Umbilical cord (tissue), 2 donors: ENCODE data around the gene FANCE. TPM values are rescaled to one million over a fixed set of nuclear protein-coding genes. Genes with fewer than 3 reads are reported as not detected.
"Not testable (repeated sequence)": the region's sequence is repeated elsewhere in the genome, so short reads cannot be mapped to it uniquely, and the experiment has no call there.

ENCODE experiments used
- DNase-seq: peaks from one replicate; pipeline ENCODE4 v3.0.0-alpha.2; 2015; ENCODE audit warnings: low spot score
- total RNA-seq: library from RNA; depleted of rRNA; stranded (reverse); fragments of >200 nt; gene quantifications from one replicate; pipeline ENCODE4 v1.2.3, GENCODE V29; 2014; ENCODE audit warnings: low replicate concordance; ENCODE audit not compliant: insufficient read depth

Gene FANCE
- total RNA-seq, 1 donor from 2014 or later = 5.1 TPM

DNA sequence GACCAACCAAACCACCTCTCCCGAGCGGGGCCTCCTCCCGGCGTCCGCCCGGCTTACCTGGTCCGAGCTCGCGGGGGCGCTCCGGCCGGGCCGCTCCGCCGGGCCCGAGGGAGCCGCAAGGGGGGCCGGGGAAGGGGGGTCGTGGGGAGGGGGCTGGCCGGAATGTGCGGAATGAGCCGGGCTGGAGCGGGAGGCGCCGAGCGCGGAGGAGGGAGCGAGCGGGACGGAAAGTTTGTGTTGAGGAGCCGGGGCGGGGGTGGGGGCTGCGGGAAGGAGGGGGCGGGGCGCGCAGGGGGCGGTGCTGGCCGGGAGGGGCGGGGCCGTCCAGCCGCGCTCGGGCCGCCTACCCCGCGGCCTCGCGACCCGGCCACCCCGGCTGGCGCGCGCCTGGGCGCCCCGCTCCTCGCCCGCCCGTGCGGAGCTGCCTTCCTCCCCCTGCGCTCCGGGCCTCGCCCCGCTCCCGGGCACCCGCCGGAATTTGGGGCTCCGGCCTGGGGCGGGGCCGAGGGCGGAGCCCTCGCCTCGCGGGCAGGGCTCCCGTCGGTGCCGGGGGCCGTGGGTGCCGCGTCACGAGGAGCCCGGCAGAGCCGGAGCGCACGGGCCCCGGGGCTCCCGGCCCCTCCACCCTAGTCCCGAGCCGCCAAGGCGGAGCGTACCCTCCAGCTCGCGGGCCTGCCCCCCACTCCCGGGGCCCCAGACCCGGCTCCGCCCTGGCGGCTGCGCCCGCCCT is 44.9 kb downstream of the FANCE start, which contains the start of gene TEAD3:
TEAD3 (minus strand) TSS at position 239 of the 730 bp plus-strand sequence.
- peak; percentile 81 for DNase-seq

DNA sequence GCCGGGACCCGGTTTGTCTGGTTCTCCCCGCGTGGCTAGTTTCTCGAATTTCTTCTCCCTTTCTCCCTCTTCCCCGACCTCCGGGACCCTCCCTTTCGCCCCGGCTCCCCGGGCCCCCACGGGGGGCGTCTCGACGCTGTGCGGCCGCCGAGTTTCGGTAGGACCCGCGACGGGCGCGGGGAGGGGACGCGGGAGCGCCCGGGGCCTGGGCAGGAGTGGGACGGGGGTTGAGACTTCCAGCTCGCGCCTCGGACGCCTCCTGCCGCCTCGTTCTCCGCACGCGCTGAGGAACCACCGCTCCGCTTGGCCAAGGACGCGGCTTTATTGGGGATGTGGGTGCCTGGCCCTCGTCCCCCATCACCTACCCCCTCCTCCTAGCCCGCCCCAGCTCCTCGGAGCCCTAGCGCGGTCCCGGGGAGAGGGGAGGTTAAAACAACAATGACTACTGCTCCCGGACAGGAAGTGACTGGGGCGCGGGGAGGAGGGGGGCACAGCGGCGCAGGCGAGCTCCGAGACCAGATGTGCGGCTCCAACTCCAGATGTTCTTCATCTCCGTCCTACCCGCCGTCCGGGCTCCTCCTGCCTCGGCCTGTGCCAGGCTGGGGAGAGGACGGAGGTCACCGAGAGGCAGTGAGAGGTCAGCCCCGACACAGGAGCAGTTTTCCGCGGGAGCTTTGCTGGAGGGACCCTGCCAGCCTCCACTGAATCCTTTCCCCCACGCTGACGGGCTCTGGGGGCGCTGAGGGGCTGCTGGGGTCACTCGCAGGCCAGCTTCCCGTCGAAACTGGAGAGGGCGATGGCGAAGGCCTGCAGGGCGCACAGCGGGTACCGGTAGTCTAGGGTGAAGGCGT is 45.7 kb downstream of the FANCE start:
- peak; percentile 85 for DNase-seq

DNA sequence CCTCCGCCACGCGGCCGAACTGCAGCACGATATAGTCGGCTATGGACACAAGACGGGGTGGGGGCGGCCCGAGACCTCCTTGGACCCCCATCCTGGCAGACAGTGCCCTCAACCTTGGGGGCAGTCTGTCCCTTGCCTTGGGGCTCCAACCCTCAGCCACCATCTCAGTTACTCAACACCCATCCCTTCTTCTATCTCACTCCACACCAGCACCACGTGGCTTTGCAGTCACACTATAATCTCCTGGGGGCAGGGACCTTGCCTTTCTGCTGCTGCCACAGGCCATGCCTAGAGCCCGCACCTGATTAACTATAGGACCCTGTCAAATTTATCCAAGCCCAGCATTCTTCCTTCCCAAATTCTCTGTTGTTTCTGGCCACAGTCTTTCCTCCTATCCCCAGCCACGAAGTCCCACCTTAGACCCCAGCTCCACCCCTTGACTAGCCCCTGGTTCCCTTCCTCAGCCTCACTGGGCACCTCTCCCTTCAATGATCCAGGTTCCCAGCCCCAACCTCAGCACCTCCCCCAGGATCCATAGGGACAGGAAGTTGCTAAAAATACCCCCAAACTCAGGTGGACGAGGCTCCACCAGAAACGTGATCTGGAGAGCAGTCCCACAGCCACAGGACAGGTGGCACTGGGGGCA is 46.4 kb downstream of the FANCE start:
- no peak for DNase-seq

DNA sequence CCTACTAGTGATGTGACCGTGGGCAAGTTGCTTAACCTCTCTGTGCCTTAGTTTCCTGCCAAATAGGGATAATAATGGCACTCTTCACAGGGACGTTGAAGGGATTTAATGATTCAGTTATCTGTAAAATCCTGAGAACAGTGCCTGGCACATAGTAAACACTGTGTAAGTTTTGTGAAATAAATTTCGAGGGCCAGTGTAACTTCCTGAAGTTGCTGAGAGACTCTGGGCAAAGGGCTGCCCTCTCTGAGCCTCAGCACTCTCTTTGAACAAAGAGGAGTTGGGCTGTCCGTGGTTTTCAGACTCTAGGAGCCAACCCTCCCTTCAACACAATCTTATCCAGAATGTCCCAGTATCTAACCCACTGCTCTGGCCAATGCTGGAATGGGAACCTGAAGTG is 47.2 kb downstream of the FANCE start:
- DNase-seq = no peak

DNA sequence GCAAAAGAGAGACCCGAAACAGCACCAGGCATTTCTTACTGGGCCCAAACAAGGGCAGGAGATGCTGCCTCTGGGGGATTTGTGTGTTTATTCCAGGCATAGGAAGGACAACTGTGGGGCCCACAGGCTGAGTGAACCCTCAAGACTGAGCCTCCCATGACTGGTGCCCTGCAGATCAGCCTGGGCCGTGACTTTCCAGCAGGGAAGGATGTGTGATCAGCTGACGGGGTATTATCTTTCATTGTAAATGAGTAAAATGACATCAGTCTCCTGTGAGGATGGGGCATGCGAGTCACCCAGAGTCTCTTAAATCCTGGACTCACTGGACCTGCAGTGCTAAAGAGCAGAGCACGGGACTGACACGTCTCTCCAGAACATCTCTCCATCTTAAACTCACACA is 48.6 kb downstream of the FANCE start:
- no peak for DNase-seq

DNA sequence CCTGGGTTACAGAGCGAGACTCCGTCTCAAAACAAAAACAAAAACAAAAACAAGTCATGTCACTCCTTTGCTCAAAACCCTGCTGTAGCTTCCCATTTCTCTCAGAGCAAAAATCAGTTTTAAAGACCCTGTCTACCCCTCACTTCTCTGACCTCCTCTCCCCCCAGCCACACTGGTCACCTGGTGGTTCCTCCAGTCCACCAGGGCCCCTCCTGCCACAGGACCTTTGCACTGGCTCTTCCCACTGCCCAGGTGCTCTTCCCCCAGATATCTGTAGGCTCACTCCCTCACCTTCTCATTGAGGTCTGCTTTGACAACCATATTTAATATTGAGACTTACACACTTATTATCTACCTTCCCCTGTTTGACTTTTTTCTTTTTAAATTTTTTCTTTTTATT is 49.6 kb downstream of the FANCE start:
- DNase-seq = no peak

DNA sequence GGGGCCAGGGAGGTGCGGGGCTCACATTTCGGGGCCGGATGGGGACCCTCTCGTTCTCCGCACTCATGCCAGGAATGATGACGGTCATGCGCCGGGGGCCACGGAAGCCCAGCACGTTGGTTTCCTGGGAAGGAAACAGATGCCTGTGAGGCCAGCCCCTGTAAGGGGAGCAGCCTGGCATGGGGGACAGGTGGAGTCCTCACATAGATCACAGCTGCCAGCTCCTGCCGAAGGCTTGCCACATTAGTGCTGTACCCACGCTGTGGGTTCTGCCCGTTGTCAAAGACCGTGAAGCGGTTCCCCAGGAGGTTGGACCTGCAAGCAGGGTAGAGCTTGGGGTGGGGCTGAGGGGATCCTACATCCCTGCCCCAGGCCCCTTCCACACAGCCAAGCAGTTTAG is 51.4 kb downstream of the FANCE start:
- no peak for DNase-seq

DNA sequence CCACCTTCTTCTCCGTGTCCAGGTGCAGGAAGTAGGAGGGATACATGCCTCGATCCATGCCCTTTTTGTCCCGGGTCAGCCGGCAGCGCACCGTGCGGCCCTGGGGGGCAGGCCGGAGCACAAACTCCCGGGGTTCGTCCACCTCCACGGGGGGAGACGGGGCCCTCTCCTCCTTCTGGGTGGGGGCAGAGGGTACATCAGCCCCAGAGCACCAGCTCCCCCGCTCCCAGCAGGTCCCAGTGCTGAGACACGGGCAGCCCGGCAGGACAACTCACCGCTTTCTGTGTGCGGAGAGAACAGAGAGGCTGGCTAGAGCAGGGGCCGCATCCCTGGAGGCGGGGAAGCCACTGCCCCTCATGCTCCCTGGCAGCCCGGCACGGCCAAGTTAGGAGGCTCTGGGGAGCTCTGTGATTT is 53.9 kb downstream of the FANCE start:
- no peak for DNase-seq

DNA sequence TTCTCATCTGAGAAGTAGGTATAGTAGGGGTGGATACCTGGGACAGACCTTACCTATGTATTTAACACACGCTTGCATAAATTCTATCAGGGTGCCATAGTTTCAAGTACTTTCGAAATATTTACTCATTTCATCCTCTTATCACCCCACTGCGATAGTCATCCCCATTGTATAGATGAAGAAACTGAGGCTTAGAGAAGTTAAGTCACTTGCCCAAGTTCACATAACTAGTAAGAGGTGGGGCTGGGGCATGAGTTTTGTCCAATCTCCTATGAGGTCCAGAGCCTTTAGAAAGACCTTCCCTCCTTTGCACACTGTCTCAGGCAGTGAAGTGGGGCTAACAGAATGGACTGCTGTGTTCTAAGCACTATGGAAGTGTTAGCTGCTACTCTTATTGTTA is 54.4 kb downstream of the FANCE start:
- no peak for DNase-seq

DNA sequence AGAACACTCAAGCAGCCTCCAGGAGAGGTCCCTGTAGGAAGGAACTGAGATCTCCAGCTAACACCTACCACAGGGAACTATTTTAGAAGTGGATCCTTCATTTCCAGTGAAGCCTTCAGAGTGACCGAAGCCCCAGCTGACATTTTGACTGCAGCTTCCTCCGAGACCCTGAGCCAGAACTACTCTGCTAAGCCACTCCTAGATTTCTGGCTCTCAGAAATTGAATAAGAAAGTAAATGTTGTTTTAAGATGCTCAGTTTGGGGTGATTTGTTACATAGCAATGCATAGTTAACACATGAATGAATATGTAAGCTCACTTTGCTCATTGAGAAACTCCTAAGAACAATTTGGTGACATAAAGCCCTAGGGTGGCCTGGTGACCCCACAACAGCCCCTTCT is 55.1 kb downstream of the FANCE start:
- DNase-seq = no peak

DNA sequence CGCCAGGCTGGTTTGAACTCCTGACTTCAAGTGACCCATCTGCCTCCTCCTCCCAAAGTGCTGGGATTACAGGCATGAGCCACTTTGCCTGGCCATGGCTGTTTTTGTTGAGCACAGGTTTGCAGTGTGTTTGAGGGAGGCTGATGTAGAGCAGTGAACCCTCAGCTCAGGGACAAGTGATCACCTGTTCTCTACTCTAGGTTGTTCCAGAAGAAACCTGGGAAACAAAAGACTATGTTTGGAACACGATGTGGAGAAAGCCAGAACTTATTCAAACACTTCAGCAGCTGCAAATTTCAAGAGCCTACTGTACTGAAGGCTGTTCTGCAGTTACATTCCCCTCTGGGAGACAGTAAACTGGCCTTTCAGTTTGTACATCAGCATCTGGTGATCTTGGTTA is 55.9 kb downstream of the FANCE start:
- DNase-seq = no peak

DNA sequence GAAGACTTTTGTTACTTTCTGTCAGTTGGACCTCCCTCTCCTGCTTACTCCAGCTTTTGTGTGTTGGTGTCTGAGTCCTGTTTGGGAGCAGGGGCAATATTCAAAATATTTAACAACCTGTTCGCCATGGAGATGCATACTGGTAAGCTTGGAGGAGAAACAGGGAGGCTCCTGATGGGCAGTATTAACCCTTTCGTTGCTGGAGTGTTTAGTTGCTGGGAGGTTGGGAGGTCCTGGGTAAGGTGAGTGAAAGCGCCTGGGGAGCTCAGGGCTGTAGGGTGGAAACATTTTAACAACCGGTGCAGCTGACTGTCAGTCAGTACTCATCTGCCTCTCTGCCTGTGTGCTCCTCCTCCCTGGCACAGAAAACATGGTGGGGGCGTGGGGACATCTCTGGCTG is 56.4 kb downstream of the FANCE start:
- no peak for DNase-seq

DNA sequence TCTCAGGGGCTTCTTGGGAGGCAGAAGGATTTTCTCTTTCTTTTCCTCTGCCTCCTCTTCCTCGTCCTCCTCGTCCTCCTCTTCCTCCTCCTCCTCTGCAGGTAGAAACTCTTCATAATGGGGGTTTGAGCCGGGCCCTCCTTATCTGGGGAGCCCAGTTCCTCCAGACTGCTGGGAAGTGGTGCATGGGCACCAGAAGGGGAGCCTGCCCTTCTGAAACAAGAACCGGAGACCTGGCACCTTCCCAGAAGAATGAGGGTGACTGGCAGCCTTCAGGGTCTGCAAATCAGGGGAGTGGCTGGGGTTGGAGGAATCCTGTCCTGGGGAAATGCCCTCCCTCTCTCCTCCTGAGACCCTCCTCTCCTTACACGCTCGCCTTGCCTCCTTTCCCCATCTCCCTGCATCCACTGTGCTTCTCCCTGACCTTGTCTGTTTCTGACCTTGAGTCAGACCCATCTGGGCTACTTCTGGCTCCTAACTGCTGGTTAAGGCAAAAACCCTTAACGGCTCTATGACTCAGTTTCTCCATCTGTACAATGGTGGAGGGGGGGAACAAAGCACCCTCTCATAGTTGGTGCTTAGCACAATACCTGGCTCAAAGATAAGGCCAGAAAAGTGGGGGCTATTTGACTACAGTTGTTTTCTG is 58.9 kb downstream of the FANCE start:
- DNase-seq = no peak

DNA sequence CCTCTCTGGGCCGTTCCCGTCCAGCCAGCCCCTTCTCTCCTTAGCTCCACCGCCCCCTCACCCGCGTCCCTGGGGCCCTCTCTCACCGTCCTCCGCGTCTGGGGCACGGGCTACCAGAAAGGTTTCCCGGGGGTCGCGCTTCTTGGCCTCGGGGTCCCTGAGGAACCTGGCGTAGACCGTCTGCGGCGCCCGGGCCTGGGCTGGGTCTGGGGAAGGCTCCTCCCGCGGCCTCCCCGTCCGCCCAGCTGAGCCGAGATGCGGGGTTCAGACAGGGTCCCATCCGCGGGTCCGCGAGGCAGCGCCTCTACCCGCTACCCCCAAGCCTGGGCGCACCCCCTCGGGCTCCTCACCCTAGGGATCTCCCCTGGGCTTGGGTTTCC is 59.4 kb downstream of the FANCE start:
- DNase-seq = no peak

DNA sequence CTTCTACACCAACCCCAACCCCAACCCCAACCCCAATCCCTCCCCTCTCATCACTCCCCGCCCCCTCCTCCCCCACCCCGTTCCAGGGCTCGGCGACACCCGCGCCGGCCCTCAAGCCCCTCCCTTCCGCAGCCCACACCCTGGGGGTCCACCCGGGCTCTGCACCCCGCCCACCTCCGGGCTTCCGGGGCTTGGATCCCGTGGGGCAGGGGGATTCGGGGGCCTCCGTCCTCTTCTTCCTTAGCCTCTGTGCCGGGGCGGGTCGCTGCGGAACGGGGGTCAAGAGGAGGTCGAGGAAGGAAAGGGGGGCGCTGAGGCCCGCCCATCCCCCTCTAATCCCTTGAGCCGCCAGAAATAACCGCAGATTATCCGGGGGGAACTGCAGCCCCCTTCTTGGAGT is 59.9 kb downstream of the FANCE start:
- no peak for DNase-seq

DNA sequence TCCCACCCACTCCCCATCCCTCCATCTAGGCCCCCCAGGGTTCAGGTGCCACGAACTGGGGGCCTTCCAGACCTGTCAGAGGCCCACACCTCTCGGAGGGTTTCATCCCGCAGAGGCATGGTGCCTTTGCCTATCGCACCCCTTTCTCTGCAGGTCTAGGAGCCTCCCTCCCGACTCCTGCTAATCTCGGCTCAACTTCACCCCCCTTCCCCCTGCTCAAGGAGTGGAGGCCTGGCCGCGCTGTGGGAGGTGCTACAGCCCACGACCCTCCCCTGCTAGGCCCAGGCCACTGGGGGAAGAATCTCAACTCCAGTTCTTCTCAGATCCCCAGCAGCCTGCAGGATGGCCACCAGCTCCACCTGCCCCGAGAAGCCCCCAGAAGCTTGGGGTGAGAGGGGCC is 60.6 kb downstream of the FANCE start, which contains the start of gene TULP1:
TULP1 (minus strand) TSS at position 157 of the 400 bp plus-strand sequence; CDS start at position 119, 38 bp downstream.
- no peak for DNase-seq

DNA sequence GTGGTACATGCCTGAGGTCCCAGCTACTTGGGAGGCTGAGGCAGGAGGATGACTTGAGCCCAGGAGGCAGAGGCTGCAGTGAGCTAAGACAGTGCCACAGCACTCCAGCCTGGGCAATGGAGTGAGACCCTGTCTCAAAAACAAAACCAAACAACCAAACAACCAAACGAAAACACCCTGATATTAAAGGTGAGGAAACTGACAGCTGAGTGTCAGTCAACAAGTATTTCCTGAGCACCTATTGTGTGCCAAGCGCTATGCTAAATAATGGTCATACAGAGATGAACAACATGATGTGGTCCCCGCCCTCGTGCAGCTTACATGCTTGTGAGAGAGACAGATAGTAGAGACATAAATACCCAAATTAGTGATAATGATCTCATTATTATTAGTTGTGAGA is 62.4 kb downstream of the FANCE start:
- no peak for DNase-seq

DNA sequence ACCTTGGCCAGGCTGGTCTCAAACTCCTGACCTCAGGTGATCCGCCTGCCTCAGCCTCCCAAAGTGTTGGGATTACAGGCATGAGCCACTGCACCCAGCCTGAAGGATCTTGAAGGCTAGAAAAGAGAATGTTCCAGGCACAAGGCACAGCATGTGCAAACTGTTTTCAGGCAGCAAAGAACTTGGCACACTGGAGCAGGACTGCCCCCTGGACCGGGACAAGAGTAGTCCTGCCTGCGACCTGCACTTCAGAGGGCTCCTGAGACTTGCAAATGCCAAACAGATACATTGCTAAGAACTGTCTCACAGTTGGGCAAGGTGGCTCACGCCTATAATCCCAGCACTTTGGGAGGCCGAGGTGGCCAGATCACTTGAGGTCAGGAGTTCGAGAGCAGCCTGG is 63.8 kb downstream of the FANCE start:
- DNase-seq = not testable (repeated sequence)
